NOMO-1 (cell line): ENCODE measurements around the gene CPTP.
"Not testable (repeated sequence)": the region's sequence is repeated elsewhere in the genome, so short reads cannot be mapped to it uniquely, and the experiment has no call there.

Source experiments
- DNase-seq, 2 experiments: peaks; one replicate each; lab custom pipeline; 2025; ENCODE audit not compliant: unreplicated experiment in 2 of 2; lab: John Stamatoyannopoulos, UW

CPTP gene

DNA sequence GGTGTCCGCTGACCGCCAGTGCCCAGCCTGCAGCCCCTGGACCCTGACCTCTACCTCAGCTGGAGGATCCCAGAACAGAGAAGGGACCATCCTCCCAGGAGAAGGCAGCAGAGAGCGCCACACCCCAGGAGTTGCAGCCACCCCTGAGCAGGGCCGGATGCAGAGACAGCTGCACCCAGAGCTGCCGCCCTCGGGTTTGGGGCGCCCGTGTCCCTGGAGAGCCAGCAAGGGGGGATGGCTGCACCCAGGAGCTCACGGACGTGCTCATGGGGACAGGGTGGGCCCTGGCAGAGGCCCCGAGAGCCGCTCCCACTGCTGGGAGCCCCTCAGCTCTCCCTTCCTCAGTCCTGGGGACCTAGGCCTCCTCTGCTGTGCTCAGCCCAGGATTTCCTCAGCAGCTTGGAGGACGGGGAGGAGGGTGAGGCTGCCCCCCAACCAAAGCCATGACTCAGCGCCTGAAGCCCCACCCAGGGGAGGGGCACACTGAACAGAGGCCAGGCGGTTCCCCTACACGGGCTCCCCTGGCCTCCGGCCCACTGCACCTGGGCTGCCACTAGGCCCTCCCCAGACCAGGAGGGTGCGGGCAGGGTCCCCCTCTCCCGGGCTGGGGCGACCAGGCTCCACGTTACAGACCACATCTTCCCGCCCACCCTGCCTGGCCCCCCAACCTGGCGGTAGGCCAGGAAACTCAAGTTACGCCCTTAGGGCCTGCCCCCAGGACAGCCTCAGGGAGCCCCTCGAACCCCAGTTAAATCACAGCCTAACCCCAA is 19.1 kb upstream of the CPTP start:
- DNase-seq: peak; percentile 63 to 90

GRCh38 chr1:1306070-1306660 is 18.4 kb upstream of the CPTP start:
- DNase-seq: no peak

- no peak for DNase-seq
Observed at GRCh38 chr1:1306661-1307260, 17.8 kb upstream of the CPTP start.

DNA sequence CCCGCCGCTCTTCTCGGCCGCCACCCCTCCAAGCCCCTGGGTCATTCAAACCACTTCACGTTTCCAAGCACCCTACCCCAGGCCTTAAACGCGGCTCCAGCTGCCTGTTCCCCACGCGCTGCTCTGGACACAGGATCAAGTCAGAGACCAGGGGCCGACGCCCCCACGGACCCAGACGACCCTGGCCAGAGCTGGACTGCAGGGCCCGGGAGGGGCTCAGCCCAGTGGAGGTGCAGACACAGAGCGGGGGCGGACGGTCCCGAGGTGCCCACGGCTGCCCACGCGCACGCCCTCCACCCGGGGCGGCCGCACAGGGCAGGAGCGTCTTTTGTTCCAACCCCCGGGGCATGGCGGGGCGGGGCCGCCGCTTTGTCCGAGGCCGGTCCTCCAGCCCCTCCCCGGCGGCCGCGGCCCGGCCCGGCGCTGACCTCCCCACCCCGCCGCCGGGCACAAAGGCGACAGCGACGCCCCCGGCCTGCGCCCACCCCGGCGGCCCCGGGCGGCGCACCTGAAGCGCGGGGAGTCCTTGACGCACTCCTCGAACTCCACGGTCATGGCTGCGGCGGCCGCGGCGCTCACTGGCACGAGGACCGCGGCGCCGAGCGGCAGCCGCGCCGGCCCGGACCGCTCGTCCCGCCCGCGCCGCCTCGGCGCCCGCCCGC is 17.2 kb upstream of the CPTP start:
- DNase-seq: no peak

GRCh38 chr1:1307923-1308755 is 16.5 kb upstream of the CPTP start, which contains the start of the genes ACAP3 and PUSL1:
ACAP3 (minus strand) TSS chr1:1307930; CDS start chr1:1307815, 115 bp downstream.
PUSL1 (plus strand) TSS chr1:1308597; CDS start chr1:1308644, 47 bp downstream.
- DNase-seq: peak; percentile 94 to 97

DNA sequence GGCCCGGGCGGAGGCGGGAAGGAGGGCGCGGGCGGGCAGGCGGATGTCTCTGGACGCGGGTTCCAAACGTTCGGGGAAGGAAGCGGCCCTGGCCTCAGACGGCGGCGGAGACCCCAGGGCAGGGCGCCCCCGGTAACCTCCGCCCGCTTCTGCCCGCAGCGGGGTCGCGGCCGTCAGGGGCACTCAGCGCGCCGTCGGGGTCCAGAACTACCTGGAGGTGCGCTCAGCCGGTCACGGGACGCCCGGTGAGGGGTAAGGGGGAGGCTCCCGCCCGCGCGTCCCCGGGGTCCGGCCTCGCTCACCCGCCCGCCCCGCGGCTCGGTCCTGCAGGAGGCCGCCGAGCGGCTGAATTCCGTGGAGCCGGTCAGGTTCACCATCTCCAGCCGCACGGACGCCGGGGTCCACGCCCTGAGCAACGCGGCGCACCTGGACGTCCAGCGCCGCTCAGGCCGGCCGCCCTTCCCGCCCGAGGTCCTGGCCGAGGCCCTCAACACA is 15.8 kb upstream of the CPTP start:
- DNase-seq: no peak

DNA sequence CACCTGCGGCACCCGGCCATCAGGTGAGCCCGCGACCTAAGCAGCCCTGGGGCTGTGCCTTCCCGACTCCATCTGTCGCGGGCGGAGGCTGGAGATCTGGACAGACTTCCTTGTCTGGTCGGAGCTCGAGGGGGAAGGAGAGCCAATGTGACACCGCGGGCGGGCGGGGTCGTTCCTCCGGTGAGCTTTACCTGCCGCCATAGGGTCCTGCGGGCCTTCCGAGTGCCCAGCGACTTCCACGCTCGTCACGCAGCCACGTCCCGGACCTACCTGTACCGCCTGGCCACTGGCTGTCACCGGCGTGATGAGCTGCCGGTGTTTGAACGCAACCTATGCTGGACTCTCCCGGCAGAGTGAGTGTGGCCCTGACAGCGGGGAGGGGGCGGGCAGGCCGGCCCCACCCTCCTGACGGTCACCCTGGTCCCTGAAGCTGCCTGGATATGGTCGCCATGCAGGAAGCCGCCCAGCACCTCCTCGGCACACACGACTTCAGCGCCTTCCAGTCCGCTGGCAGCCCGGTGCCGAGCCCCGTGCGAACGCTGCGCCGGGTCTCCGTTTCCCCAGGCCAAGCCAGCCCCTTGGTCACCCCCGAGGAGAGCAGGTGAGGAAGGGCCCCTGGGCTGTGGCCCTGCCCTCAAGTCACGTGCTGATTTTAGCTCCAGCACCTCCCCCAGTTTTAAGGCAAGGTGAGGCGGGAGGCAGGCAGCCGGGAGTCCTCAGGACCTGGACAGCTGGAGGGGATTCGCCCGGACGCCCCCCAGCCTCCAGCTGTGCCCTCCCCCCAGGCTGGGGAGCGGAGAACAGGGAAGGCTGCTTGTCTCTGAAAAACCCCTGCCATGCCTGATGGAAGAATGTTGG is 15.1 kb upstream of the CPTP start:
- DNase-seq: peak in 1 of 2 experiments; percentile 21

- no peak for DNase-seq
Observed at GRCh38 chr1:1310109-1310385, 14.6 kb upstream of the CPTP start.

DNA sequence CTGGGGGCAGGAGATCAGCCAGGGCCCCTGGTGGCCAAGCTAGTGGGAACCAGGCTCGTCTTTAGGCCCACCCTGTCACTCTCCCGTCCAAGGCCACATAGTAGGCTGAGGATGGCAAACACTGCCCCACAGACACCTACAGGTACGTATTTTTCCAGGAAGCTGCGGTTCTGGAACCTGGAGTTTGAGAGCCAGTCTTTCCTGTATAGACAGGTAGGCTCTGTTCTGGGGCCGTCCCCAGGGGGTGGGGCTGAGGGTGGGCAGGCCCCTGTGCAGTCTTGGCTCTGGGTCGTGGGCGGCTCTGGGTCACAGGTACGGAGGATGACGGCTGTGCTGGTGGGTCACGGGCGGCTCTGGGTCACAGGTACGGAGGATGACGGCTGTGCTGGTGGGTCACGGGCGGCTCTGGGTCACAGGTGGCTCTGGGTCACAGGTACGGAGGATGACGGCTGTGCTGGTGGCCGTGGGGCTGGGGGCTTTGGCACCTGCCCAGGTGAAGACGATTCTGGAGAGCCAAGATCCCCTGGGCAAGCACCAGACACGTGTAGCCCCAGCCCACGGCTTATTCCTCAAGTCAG is 14.0 kb upstream of the CPTP start:
- DNase-seq: no peak

GRCh38 chr1:1311107-1312104 is 13.2 kb upstream of the CPTP start:
- no peak for DNase-seq

DNA sequence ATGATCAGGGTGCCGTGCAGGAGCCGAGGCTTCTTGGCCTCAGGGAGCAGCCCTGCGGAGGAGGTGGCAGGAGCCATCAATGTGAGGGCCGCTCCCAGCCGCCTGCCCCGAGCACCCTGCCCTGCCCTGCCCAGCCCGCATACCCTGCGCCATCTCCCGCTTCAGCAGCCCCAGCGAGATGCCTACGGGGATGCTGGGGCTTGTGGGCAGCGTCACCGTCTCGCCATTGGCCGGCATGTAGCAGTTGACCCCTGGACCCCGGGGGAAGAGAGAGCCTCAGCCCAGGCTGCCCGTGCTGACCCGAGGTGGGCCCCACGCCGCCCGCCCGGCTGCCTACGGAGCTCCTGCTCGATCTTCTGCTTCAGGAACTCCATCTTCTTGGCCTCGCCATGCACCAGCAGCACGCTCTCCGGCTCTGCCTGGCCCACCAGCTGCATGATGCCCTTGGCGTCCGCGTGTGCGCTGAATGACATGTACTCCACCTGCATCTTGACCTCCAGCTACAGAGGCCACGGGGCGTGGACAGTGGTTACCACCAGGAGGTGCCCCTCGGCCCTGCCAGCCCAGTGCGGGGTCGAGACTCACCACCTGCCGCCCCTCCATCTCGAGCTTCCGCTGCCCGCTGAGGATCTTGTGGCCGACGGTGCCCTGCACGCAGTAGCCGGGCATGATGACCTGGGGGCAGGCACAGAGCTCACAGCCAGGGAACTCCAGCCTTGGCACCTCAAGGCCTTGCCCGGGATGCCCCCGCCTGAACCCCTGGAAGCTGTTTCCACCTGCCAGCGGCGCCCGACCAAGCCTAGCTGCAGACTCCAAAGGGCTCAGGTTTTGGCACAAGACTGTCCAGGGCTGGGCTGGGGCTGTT is 11.9 kb upstream of the CPTP start:
- DNase-seq: no peak

- no peak for DNase-seq
Observed at GRCh38 chr1:1313500-1314236, 10.9 kb upstream of the CPTP start.

GRCh38 chr1:1314237-1314586 is 10.4 kb upstream of the CPTP start:
- no peak for DNase-seq

DNA sequence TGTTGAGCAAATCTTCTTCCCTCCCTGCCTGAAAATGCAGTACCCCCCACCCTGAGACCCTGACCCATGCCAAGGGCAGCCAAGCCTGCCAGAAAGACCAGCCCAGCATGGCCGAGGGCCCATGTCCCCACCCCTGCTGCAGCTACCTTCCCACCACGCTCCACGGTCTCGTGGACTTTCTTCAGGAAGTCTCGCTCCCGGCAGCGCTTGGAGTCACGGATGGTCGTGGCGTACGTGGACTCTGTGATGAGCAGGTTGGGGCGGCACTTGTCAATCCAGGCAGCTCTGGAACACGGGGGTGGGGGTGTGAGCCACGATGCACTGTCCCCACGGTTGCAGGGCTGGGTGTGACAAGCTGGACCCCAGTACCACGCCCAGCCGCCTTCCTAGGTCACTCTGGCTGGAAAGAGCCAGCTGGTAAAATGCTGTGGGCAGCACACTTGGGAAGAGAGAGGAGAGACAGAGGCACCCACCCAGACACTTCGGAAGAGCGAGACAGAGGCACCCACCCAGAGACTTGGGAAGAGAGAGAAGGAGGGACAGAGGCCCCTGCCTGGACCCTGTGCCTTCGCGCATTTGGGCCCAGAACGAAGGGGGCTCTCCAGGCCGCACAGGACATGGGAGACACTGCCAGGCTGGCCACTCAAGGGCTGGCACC is 9.8 kb upstream of the CPTP start:
- DNase-seq: no peak

- no peak for DNase-seq
Observed at GRCh38 chr1:1315435-1315954, 9.1 kb upstream of the CPTP start.

DNA sequence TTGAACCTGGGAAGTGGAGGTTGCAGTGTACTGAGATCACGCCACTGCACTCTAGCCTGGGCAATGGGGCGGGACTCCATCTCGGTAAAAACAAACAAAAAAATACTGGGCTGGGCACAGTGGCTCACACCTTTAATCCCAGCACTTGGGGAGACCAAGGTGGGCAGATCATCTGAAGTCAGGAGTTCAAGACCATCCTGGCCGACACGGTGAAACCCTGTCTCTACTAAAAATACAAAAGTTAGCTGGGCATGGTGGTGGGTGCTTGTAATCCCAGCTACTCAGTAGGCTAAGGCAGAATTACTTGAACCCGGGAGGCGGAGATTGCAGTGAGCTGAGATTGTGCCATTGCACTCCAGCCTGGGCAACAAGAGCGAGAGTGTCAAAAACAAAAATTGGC is 8.4 kb upstream of the CPTP start:
- DNase-seq: not testable (repeated sequence)
